Chondrocyte (in vitro differentiated cells): Measurements from ENCODE around the gene PRSS2. TPM values are rescaled to one million over a fixed set of nuclear protein-coding genes. Genes with fewer than 3 reads are reported as not detected.
"Not testable (repeated sequence)": the region's sequence is repeated elsewhere in the genome, so short reads cannot be mapped to it uniquely, and the experiment has no call there.

Experiments
- DNase-seq: peaks from one replicate; pipeline ENCODE4 v3.0.0; 2021; ENCODE audit warnings: mixed read lengths, low spot score
- H3K27ac Mint-ChIP-seq: one replicate; pipeline ENCODE4 v1.8.0; 2021; ENCODE audit warnings: mild to moderate bottlenecking, moderate library complexity, mixed read lengths; ENCODE audit not compliant: unreplicated experiment
- H3K27me3 Mint-ChIP-seq: 2 replicates; pipeline ENCODE4 v1.8.0; 2021; ENCODE audit warnings: low read depth, mixed read lengths
- H3K36me3 Mint-ChIP-seq: 2 replicates; pipeline ENCODE4 v1.8.0; 2021; ENCODE audit warnings: low read depth, mixed read lengths
- H3K4me1 Mint-ChIP-seq: 2 replicates; pipeline ENCODE4 v1.8.0; 2021; ENCODE audit warnings: low read depth, mild to moderate bottlenecking, mixed read lengths
- H3K4me3 Mint-ChIP-seq: one replicate; pipeline ENCODE4 v1.8.0; 2021; ENCODE audit warnings: mild to moderate bottlenecking, moderate library complexity, mixed read lengths; ENCODE audit not compliant: unreplicated experiment
- H3K9me3 Mint-ChIP-seq: 2 replicates; pipeline ENCODE4 v1.8.0; 2021; ENCODE audit warnings: low read depth, mixed read lengths
- total RNA-seq: library from RNA; stranded (reverse); gene quantifications from 3 replicates; pipeline ENCODE4 v1.2.1, GENCODE V29; 2021
- TF ChIP-seq, protein P1 (sequence below): fragments of 200-600 bp; sonication (generic); IDR thresholded peaks from 2 replicates; pipeline ENCODE4 v1.5.0; 2021; ENCODE audit warnings: antibody characterized with exemption, mild to moderate bottlenecking, moderate library complexity

Gene PRSS2
- total RNA-seq, 1 donor from 2014 or later = not detected

DNA sequence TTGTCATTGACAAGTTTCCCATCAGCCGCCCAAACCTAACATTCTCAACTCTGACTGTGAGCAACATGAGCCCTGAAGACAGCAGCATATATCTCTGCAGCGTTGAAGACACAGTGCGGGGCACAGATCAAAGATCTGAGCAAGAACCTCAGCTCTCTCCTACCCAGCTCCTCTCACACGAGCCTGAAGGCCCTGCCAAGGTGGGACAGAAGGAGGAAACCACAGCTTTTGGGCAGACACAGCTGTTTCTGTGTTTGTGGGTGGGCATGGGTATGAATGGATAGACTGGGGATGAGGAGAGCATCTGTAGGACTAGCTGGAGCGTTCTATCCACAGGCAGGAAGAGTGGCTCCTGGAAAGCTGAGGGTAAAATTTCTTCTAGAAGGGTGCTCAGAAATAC lies 30.0 kb upstream of the PRSS2 start:
- Mint-ChIP-seq H3K4me1 (no peaks in the 10 kb centered on the region), H3K4me3 (no peak overlapping the region), H3K27me3 (peaks cover 22% of the 10 kb centered on the region), H3K27ac (no peak overlapping the region), H3K9me3 (no peaks in the 10 kb centered on the region), H3K36me3 (no peaks in the 10 kb centered on the region)
- TF ChIP-seq, protein P1, sequence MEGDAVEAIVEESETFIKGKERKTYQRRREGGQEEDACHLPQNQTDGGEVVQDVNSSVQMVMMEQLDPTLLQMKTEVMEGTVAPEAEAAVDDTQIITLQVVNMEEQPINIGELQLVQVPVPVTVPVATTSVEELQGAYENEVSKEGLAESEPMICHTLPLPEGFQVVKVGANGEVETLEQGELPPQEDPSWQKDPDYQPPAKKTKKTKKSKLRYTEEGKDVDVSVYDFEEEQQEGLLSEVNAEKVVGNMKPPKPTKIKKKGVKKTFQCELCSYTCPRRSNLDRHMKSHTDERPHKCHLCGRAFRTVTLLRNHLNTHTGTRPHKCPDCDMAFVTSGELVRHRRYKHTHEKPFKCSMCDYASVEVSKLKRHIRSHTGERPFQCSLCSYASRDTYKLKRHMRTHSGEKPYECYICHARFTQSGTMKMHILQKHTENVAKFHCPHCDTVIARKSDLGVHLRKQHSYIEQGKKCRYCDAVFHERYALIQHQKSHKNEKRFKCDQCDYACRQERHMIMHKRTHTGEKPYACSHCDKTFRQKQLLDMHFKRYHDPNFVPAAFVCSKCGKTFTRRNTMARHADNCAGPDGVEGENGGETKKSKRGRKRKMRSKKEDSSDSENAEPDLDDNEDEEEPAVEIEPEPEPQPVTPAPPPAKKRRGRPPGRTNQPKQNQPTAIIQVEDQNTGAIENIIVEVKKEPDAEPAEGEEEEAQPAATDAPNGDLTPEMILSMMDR = no peak
- DNase-seq = no peak

DNA sequence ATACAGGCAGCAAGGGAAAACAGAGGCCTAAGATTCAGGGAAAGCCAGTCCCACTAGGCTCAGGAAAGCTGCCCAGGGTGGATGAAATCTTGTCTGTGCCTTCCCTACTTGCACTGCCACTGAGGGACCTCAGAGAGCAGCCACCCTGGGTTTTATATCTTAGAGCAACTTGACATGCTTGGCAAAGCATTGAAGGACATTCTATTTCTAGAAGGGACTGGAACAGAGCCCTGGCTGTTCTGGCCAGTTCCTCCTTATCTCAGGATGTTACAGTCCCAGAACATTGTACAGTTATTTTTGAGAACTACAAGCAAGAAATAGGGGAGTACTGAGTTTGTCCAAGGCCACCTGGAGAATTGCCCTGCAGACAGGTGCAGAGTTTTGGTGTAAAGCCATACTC lies 28.8 kb upstream of the PRSS2 start:
- H3K9me3 Mint-ChIP-seq, H3K27ac Mint-ChIP-seq, H3K4me3 Mint-ChIP-seq, H3K36me3 Mint-ChIP-seq, DNase-seq, H3K4me1 Mint-ChIP-seq: not testable (repeated sequence)
- H3K27me3 Mint-ChIP-seq = peaks cover 22% of the 10 kb centered on the region

DNA sequence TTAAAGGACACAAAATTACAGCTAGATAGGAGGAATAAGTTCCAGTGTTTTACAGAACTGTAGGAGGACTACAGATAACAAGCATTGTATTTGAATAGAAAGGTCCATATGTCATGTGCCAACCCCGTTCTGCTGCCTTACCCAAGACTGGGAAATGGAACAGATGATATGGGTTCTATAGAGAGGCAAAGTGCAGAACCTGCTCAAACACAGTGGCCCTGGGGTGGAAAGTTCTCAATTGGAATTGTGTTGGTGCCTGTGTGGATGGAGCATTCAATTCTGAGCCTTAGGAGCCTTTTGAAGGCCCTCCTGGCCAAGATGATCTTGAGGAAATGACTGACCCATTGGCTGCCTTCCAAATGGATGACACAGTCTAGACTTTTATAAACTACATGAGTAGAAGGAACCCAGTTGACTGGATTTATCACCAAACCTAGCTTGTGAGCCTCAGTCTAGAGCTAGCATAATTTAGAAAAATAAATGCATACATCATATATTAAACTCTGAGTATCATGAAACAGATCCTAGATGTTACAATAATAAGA lies 25.6 kb upstream of the PRSS2 start:
- DNase-seq = no peak
- H3K27me3 Mint-ChIP-seq = peaks cover 20% of the 10 kb centered on the region
- TF ChIP-seq, protein P1 = no peak
- H3K4me3 Mint-ChIP-seq = no peak overlapping the region
- no peak overlapping the region for H3K27ac Mint-ChIP-seq
- H3K36me3 Mint-ChIP-seq = no peaks in the 10 kb centered on the region
- H3K4me1 Mint-ChIP-seq = no peaks in the 10 kb centered on the region
- H3K9me3 Mint-ChIP-seq = no peaks in the 10 kb centered on the region

DNA sequence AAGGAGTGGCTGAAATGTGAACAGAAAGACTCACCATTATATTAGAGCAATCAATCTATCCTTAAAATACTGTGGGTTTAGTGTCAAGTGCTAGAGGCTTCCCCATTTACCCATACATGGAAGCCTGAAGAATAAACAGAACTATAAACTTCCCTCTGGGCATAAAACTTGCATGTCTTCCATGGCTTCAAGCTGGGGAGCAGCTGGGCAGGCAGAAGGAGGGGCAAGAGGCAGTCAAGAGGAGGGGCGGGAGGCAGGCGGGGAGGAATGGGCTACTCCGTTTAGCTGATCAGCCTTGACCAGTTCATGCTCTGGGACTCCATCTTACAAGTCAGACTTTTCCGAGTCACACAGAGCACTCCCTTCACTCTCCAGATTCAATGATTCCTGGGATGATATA lies 25.0 kb upstream of the PRSS2 start:
- Mint-ChIP-seq H3K9me3 (no peaks in the 10 kb centered on the region), H3K27me3 (peaks cover 18% of the 10 kb centered on the region), H3K4me1 (no peaks in the 10 kb centered on the region), H3K27ac (no peak overlapping the region), H3K4me3 (no peak overlapping the region), H3K36me3 (no peaks in the 10 kb centered on the region)
- DNase-seq = no peak
- TF ChIP-seq, protein P1 = no peak

DNA sequence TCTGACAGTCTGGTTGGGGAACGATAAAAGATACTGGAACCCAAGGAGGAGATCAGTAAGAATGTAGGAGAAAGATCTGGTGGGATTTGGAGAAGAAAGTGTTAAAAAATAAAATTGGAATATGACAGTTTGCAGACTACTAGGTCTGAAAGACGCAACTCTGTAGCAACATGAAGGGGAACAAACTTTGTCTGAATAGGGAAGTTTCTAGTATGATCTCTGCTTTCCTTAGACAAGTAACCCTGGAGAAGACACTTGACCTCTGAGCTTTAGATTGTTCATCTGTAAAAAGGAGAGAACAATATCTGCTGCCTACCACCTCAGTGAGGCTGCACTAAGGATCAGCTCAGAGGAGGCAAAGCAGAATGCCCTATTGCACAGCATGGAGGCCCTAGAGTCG lies 24.5 kb upstream of the PRSS2 start:
- no peaks in the 10 kb centered on the region for H3K36me3 Mint-ChIP-seq
- H3K4me3 Mint-ChIP-seq = no peak overlapping the region
- H3K9me3 Mint-ChIP-seq = no peaks in the 10 kb centered on the region
- no peak overlapping the region for H3K27ac Mint-ChIP-seq
- no peak for DNase-seq
- TF ChIP-seq, protein P1 = no peak
- peaks cover 21% of the 10 kb centered on the region for H3K27me3 Mint-ChIP-seq
- no peaks in the 10 kb centered on the region for H3K4me1 Mint-ChIP-seq

DNA sequence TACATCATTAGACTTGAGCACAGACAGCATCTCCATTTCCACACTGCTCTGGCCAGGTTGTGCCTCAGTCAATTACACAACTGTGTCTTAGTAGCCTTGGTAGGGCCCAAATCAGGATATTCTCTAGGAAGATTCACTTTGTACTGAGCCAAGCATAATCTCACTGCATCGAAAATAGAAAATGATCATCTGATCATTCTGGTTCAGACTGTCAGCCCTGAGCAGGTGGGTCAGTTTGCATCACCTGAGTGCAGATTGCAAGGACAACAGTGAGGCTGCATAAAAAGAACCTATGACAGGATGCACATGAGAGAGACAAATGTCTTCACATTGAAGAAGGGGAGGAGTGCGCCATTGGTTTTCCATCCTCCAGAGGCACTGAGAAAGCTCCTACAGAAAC lies 22.4 kb upstream of the PRSS2 start:
- not testable (repeated sequence) for H3K9me3 Mint-ChIP-seq, H3K4me1 Mint-ChIP-seq, H3K36me3 Mint-ChIP-seq, H3K27ac Mint-ChIP-seq, DNase-seq, H3K4me3 Mint-ChIP-seq
- peaks cover 26% of the 10 kb centered on the region for H3K27me3 Mint-ChIP-seq
